GM21717 (cell line): ENCODE results near the gene SURF6.
"Not testable (repeated sequence)": the region's sequence is repeated elsewhere in the genome, so short reads cannot be mapped to it uniquely, and the experiment has no call there.

Source experiments
- ATAC-seq: cut with Tn5 transposase; IDR thresholded peaks from one replicate; pipeline ENCODE4 v1.9.1; 2021; ENCODE audit warnings: mild to moderate bottlenecking, moderate library complexity; ENCODE audit not compliant: unreplicated experiment

SURF6 gene

DNA sequence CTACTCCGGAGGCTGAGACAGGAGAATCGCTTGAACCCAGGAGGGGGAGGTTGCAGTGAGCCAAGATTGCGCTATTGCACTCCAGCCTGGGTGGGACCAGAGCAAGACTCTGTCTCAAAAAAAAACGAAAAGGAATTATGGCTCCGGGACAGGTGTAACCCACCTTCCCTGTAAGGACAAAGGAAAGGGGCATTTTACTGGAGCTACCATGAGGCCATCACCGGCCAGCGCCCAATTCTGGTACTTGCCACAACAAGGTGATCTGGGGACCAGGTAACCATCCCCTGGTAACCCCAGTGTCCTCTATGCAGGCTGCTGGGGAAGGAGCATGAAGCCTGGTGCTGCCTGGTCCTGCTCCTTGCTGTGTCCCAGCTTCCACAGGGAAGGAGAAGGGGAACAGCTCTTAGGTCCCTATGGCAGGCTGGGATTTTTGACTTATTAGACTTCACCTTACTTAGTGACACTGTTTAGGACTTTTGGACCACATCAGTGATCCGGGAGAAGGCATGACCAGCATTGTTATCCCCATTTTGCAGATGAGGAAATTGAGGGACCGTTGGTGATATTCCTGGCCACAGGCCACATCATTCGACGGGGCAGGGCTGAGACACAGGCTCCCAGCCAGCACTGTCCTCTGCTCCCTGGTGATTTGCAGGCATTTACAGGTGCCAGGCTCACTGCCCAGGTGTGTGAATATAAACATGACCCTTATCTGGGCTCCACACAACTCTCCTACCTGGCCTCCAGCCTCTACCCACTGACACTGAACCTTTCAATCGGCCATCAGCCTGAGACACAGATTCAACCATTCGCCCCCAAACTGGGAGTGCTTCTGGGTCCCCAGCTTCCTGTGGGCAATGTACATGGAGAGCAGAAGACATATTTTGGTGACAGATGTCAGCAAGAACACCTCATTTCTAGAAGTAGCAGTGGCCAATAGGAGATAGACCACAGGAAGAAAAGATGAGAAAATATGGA, 34.4 kb downstream of the SURF6 start:
- no peak for ATAC-seq

GRCh38 chr9:133299996-133300395, 36.0 kb downstream of the SURF6 start:
- not testable (repeated sequence) for ATAC-seq

GRCh38 chr9:133294257-133294656, 41.7 kb downstream of the SURF6 start:
- ATAC-seq, result no peak

GRCh38 chr9:133290751-133291302, 45.2 kb downstream of the SURF6 start:
- ATAC-seq, result no peak

GRCh38 chr9:133286523-133286922, 49.5 kb downstream of the SURF6 start:
- no peak for ATAC-seq

DNA sequence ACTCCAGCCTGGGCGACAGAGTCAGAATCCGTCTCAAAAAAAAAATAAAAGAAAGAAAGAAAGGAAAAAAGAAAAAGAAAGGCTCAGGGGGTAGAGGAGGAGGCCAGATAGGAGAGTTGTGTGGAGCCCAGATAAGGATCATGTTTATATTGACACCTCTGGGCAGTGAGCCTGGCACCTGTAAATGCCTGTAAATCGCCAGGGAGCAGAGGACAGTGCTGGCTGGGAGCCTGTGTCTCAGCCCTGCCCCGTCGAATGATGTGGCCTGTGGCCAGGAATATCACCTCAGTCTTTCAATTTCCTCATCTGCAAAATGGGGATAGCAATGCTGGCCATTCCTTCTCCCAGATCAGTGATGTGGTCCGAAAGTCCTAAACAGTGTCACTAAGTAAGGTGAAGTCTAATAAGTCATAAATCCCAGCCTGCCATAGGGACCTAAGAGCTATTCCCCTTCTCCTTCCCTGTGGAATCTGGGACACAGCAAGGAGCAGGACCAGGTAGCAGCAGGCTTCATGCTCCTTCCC, 50.7 kb downstream of the SURF6 start:
- ATAC-seq, result no peak

DNA sequence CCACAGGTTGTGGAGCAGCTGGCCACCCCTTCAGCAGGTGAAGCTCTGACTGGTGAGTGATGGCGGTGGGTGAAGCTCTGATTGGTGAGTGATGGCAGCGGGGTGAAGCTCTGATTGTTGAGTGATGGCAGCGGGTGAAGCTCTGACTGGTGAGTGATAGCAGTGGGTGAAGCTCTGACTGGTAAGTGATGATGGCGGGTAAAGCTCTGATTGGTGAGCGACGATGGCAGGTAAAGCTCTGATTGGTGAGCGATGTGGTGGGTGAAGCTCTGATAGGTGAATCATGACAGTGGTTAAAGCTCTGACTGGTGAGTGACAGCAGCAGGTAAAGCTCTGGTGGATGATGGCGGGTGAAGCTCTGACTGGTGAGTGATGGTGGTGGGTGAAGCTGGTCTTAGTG, 51.6 kb downstream of the SURF6 start:
- no peak for ATAC-seq

- ATAC-seq, result not testable (repeated sequence)
These were observed 52.5 kb downstream of the SURF6 start for GRCh38 chr9:133283255-133284032.

DNA sequence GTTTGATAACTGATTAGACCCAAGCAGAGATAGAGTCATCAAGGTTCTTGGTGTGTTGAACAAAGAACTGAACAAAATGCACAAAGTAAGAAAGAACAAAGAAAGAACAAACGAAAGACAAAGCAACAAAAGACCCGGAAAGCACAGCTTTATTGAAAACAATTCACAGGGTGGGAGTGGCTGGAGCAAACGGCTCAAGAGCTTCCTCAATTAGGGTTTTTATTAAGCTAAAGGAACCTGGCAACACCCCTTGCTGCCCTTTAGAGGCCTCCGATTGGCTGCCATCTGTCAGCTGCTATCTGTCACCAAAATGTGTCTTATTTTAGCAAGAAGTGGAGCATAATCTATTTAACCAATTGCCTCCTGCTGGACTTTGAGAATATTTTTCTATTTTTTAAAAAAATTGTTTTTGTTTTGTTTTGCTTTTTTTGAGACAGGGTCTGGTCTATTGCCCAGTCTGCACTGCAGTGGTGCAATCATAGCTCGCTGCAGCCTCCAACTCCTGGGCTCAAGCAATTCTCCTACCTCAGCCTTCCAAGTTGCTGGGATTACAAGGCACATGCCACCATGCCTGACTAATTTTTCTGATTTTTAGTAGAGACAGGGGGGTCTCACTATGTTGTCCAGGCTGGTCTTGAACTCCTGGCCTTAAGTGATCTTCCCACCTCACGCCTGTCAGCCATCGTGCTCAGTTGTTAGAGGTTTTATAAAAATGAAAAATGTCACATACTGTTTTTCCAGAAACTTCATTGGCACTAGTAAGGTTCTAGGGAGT, 53.3 kb downstream of the SURF6 start:
- ATAC-seq, result no peak

DNA sequence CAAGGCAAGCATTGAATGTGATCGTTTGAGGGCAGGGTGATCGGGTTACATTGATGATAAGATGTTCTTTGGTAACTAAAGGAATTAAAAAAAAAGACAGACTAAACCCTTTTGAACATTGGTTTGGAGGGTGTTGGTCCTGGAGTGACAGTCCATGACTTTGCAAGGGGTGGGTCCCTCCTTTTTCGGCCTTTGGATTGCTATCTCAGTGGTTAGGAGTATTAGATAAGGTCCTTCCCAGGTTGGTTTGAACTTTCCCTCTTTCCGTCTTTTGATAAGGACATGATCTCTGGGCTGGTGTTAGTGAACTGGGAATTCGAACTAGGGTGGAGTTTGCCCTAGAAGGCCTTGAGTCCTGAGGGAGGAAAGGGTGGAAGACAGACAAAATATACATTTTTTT, 55.6 kb downstream of the SURF6 start:
- ATAC-seq, result no peak
